ENCODE data around the gene BTBD16.

Gene BTBD16

DNA sequence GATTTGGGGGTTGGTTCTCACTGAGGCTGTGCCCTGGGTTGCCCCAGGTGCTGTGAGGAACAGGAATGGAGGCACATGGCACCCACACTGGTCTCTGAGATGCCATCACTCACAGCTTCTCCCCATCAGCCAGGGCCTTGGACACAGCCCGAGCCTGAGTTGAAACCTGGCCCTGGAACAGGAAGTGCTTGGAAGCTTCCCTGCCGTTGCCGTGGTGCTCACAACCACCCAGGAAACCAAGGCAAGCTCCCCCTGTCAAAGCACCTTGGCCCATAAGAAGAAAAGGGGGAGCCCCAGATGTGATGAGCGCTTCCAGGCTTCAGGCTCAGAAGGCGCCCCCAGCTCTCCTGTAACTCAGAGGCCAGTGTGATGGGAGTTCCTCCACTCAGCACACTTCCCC, at the start of gene BTBD16:
TSS of gene BTBD16 (plus strand) at position 221 of the 400 bp plus-strand sequence. CDS start 3,786 bp downstream, outside the sequence.
- DNase-seq (ENCODE audit: low read depth in 1 of 2, low spot score in 1 of 2): no peak

DNA sequence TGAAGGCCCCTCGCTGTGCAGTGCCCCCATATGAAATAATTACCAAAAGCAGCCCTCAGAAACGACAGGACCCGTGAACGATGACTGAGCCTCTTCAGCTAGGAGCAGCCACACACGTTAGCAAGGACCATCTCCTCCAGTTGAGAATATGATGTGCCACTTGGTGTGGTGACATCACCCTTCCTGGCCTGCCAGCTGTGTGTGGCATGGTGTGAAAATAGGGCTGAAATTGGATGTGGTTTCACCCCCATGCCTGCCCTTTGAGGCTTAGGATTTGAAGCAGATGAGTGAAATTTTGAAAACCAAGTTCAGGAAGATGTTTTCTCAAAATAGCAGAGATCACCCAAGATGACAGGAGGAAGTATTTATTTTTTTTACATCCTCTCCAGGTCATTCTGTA, 49.1 kb upstream of the BTBD16 start:
- no peak for DNase-seq (ENCODE audit: low read depth in 1 of 2, low spot score in 1 of 2)

GRCh38 chr10:122222638-122223037, 48.5 kb upstream of the BTBD16 start:
- no peak for DNase-seq (ENCODE audit: low read depth in 1 of 2, low spot score in 1 of 2)

DNA sequence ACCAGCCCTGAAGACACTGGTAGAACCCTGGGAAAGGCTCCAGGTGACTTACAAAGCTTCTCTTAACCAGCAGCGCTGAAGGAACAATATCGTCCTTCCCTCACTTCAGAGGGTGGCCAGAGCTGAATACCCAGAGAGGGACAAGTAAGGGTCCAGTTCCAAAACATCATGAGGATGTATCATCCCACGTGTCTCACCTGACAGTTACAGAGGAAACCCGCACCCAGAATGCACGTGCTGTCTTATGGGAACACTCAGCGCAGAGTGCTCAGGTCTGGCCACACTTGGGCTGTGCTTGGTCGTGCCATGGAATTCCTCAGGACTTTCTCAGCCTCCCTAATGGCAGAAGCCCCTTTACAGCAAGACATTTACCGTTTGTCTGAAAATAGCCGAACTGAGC, 46.9 kb upstream of the BTBD16 start:
- DNase-seq (ENCODE audit: low read depth in 1 of 2, low spot score in 1 of 2): no peak

- no peak for DNase-seq (ENCODE audit: low read depth in 1 of 2, low spot score in 1 of 2)
Measured at GRCh38 chr10:122225330-122225729, 45.8 kb upstream of the BTBD16 start.

- DNase-seq (ENCODE audit: low read depth in 1 of 2, low spot score in 1 of 2): no peak
Measured at GRCh38 chr10:122227754-122228153, 43.3 kb upstream of the BTBD16 start.

DNA sequence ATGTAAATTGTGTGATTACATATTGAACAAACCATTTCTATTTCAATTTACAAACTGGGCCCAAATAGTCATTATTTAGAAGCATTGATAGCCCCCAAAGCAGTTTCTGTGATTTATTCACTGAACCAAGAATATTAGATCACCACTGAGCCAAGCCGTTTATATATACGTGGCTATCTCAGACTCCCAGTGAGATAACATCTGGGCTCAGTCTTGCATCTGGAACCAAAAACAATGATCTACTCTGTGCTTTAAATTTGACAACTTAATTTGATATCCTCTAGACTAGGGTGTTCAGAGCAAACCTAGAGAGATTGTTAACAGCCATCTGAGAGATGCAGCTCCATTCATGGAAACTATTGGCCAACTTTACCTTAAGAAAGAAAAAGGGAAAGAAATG, 41.4 kb upstream of the BTBD16 start:
- DNase-seq (ENCODE audit: low read depth in 1 of 2, low spot score in 1 of 2): no peak

DNA sequence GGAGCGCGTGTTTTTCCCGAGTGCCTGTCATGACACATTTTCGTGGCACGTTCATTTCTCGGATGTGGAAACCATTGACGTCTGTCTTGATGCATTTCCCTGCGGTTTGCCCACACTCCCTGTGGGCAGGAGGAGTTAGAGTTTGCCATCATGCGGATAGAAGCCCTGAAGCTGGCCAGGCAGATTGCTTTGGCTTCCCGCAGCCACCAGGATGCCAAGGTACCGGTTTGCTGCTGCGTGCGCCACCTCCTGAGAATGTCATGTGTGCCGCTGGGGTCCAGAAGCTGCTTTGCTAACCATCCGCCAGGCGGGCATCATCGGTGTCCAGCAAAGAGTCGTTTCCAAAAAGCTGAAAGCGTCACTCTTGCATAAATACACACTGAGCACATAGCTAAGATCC, 40.9 kb upstream of the BTBD16 start:
- no peak for DNase-seq (ENCODE audit: low read depth in 1 of 2, low spot score in 1 of 2)

DNA sequence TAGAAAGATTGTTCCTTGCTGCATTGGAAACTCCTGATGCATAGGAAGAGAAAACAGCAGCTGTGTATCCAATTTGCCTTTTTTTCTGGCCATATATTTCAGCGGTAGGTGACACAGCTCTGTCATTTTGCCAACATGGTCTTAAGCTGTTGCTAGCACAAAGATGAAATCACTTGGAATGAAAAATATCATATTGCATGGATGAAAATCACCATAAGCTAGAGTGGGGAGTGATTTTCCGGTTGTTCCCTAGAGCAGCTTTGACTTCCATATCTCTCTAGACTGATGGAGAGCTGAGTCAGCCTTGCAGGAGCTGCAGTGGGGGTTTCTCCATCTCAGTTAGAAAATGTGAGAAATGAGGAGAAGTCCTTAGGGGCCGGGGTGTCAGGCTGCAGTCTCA, 38.3 kb upstream of the BTBD16 start:
- no peak for DNase-seq (ENCODE audit: low read depth in 1 of 2, low spot score in 1 of 2)

DNA sequence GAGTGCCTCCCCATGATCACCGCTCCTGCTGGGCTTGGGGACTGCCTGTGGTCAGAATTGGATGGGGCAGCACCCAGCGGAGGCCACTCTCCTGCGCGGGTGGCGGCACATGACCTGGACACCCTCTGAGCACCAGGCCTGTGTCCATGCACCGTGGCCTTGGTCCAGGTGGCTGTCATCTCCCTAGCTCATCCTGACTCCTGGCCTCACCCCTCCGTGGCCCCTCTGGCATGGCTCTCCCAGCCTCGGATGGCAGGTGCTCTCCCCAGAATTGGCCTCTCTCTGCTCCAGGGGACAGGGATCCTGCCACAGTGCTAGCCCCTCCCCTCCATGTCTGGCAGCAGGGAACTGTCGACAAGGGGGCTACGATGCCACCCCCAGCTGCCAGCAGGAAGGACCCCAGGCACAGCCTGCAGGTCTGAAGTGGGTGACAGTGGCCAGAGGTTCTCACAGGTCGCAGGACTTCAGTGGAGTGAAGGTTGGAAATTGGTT, 37.2 kb upstream of the BTBD16 start:
- DNase-seq (ENCODE audit: low read depth in 1 of 2, low spot score in 1 of 2): no peak

GRCh38 chr10:122234416-122234815, 36.7 kb upstream of the BTBD16 start:
- no peak for DNase-seq (ENCODE audit: low read depth in 1 of 2, low spot score in 1 of 2)

DNA sequence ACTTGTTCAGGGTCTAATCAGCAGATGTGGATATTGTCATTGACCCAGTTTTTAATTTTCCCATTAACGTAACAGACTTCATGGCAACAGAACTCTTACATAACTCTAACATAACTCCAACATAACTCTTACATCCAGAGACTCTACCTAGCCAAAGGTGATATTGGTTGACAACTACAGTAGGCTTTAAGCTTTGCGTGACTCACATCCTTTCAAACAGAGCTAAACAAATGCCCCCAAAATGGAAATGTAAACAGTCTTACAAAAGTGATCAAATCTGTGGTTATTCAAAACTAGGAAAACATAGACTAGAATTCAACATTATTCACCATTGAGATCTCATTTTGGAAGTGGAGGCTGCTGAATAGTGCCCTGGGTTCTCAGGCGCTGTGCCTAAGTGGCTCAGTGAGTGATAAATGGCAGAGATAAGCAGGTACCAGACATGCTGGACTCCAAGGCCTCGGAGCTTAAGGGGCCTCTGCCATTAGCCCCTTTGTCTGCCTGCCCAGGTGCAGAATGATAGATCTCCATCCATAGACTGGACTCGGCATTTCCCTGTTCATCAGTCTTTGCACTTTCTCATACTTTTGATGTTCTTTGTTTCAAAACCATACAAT, 34.3 kb upstream of the BTBD16 start:
- DNase-seq (ENCODE audit: low read depth in 1 of 2, low spot score in 1 of 2): no peak

GRCh38 chr10:122237331-122237990, 33.6 kb upstream of the BTBD16 start:
- no peak for DNase-seq (ENCODE audit: low read depth in 1 of 2, low spot score in 1 of 2)

GRCh38 chr10:122239578-122240257, 31.4 kb upstream of the BTBD16 start:
- DNase-seq (ENCODE audit: low read depth in 1 of 2, low spot score in 1 of 2): no peak

DNA sequence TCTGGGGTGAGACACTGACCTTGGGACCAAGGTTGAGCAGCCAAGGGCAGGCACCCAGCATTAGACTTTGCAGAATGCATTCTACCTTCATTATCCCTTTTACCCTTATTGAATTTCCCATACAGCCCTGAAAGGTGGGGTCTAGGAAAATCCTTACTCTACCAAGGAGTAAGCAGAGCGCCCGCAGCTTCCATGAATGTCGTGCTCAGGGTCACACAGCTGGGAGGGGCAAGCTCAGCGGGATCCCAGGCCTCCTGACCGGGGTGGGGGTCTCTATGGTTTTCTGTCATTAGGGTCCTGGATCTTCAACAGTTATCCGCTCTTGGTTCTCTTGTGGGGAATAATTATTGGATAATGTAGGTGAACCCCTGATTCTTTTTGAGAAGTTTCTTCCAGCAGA, 30.7 kb upstream of the BTBD16 start:
- no peak for DNase-seq (ENCODE audit: low read depth in 1 of 2, low spot score in 1 of 2)

GRCh38 chr10:122241836-122242235, 29.3 kb upstream of the BTBD16 start:
- DNase-seq (ENCODE audit: low read depth in 1 of 2, low spot score in 1 of 2): no peak

DNA sequence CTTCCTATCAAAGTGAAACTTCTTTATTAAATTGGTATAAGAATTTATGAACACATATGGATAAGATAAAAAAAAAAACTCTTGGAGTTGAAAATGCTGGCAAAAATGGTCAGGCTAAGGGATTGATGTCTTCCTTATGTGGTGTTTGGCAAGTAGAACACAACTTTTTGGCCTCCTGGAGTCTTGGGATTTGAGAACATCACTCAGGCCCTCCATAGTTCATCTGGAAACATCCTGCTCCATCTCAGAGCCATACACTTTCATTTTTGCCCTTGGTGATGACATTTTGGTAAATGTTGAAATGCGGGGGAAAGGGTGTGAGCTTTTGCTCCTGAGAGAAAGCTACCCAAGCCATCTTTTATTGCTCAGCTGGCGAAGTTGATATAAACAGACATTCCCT, 27.5 kb upstream of the BTBD16 start:
- DNase-seq (ENCODE audit: low read depth in 1 of 2, low spot score in 1 of 2): no peak

- DNase-seq (ENCODE audit: low read depth in 1 of 2, low spot score in 1 of 2): no peak
Measured at GRCh38 chr10:122244001-122244975, 26.8 kb upstream of the BTBD16 start.

DNA sequence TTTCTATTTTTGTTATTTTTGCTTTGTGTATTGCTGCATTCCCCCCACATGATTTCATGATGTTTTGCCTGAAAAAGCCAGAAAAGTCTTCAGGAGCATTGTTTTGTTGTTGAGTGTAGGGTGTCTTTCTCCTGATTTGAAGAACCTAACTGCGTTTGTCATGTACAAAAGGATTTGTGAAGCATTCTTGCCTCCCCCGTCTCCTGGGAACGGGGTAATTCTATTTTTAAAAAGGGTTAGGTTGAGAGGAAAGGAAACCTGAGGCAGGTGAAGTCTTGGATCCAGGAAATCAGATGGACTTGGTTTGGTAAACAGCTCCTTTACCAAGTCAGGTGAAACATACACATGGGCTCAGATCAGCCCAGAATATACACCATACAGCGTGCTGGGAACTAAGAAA, 26.0 kb upstream of the BTBD16 start:
- no peak for DNase-seq (ENCODE audit: low read depth in 1 of 2, low spot score in 1 of 2)

- DNase-seq (ENCODE audit: low read depth in 1 of 2, low spot score in 1 of 2): no peak
Measured at GRCh38 chr10:122245897-122246296, 25.2 kb upstream of the BTBD16 start.

GRCh38 chr10:122246830-122247520, 24.1 kb upstream of the BTBD16 start:
- DNase-seq (ENCODE audit: low read depth in 1 of 2, low spot score in 1 of 2): no peak

Data from stimulated activated CD4-positive, alpha-beta T cell treated with anti-CD3 and anti-CD28 coated beads, Interleukin-15, amount 100 ng/mL, for 1 hour (primary cell).